Ascending aorta (tissue), 2 donors: ENCODE results near the gene SCG5. TPM values are rescaled to one million over a fixed set of nuclear protein-coding genes. Genes with fewer than 3 reads are reported as not detected.

Experiments
- DNase-seq, 2 donors: peaks; one replicate each; pipeline ENCODE4 v3.0.0-alpha.2; 2019; ENCODE audit warnings: low spot score in 2 of 2
- H3K27ac ChIP-seq, 2 donors: fragments of 200-600 bp; sonication (generic); one replicate each; pipeline ENCODE4 v1.5.1; 2016 to 2017; ENCODE audit warnings: mild to moderate bottlenecking in 1 of 2
- H3K27me3 ChIP-seq: fragments of 200-600 bp; sonication (generic); one replicate; pipeline ENCODE4 v1.5.1; 2017
- H3K36me3 ChIP-seq, 2 donors: fragments of 200-600 bp; sonication (generic); one replicate each; pipeline ENCODE4 v1.5.1; 2016
- H3K4me1 ChIP-seq, 2 donors: fragments of 200-600 bp; sonication (generic); one replicate each; pipeline ENCODE4 v1.5.1; 2016 to 2017; ENCODE audit warnings: mild to moderate bottlenecking in 1 of 2
- H3K4me3 ChIP-seq, 2 donors: fragments of 200-600 bp; sonication (generic); one replicate each; pipeline ENCODE4 v1.5.1; 2016 to 2017; ENCODE audit warnings: mild to moderate bottlenecking in 1 of 2
- H3K9me3 ChIP-seq, 2 donors: fragments of 200-600 bp; sonication (generic); one replicate each; pipeline ENCODE4 v1.5.1; 2016
- CTCF ChIP-seq, 3 experiments: fragments of 200-600 bp in 2 of 3; fragments of 450-650 bp in 1 of 3; sonication (generic) in 2 of 3; IDR thresholded peaks; one replicate each; pipeline ENCODE4 v1.5.1; 2016 to 2019; ENCODE audit warnings: antibody characterized with exemption in 3 of 3, mild to moderate bottlenecking in 1 of 3, moderate library complexity in 1 of 3
- intact Hi-C: fragments of 100-400 bp; cut with DNase I; formaldehyde crosslinking; loops from one replicate; pipeline ENCODE4 v1.15.1; 2023
- total RNA-seq: library from RNA; depleted of rRNA; stranded (reverse); fragments of >200 nt; gene quantifications from one replicate; pipeline ENCODE4 v1.1.0, GENCODE V29; 2016

SCG5 gene
- total RNA-seq, 1 donor from 2014 or later = not detected

- no peak for TF ChIP-seq CTCF (IDR thresholded peaks at IDR 0.05)
- Histone ChIP-seq H3K4me1 (no peaks in the 10 kb centered on the region), H3K9me3 (no peaks in the 10 kb centered on the region), H3K4me3 (no peak overlapping the region), H3K27me3 (no peaks in the 10 kb centered on the region), H3K27ac (no peak overlapping the region), H3K36me3 (no peaks in the 10 kb centered on the region)
- DNase-seq = no peak
- intact Hi-C loops = no loop called here
Measured at GRCh38 chr15:32636908-32637567, 4.5 kb upstream of the SCG5 start.

- no peak for DNase-seq
- H3K36me3 ChIP-seq = no peaks in the 10 kb centered on the region
- TF ChIP-seq CTCF (IDR thresholded peaks at IDR 0.05) = no peak
- H3K27me3 ChIP-seq = no peaks in the 10 kb centered on the region
- no peaks in the 10 kb centered on the region for H3K9me3 ChIP-seq
- no peak overlapping the region for H3K27ac ChIP-seq
- no peak overlapping the region for H3K4me3 ChIP-seq
- intact Hi-C loops = no loop called here
- H3K4me1 ChIP-seq = no peaks in the 10 kb centered on the region
Measured at GRCh38 chr15:32637704-32638103, 3.8 kb upstream of the SCG5 start.

- Histone ChIP-seq H3K4me1 (no peaks in the 10 kb centered on the region), H3K9me3 (no peaks in the 10 kb centered on the region), H3K36me3 (no peaks in the 10 kb centered on the region), H3K4me3 (no peak overlapping the region), H3K27me3 (no peaks in the 10 kb centered on the region), H3K27ac (no peak overlapping the region)
- TF ChIP-seq CTCF (IDR thresholded peaks at IDR 0.05) = no peak
- intact Hi-C loops = no loop called here
- DNase-seq = no peak
Measured at GRCh38 chr15:32642667-32643435, 1.3 kb downstream of the SCG5 start.

- no peaks in the 10 kb centered on the region for H3K27me3 ChIP-seq
- no peaks in the 10 kb centered on the region for H3K4me1 ChIP-seq
- H3K36me3 ChIP-seq = no peaks in the 10 kb centered on the region
- H3K9me3 ChIP-seq = no peaks in the 10 kb centered on the region
- intact Hi-C loops = no loop called here
- no peak for DNase-seq
- TF ChIP-seq CTCF (IDR thresholded peaks at IDR 0.05) = no peak
- H3K4me3 ChIP-seq = no peak overlapping the region
- no peak overlapping the region for H3K27ac ChIP-seq
Measured at GRCh38 chr15:32643907-32644445, 2.5 kb downstream of the SCG5 start.

- H3K4me3 ChIP-seq = no peak overlapping the region
- intact Hi-C loops = no loop called here
- no peaks in the 10 kb centered on the region for H3K9me3 ChIP-seq
- H3K36me3 ChIP-seq = no peaks in the 10 kb centered on the region
- no peak for TF ChIP-seq CTCF (IDR thresholded peaks at IDR 0.05)
- no peaks in the 10 kb centered on the region for H3K27me3 ChIP-seq
- DNase-seq = no peak
- no peak overlapping the region for H3K27ac ChIP-seq
- H3K4me1 ChIP-seq = no peaks in the 10 kb centered on the region
Measured at GRCh38 chr15:32646291-32646690, 4.8 kb downstream of the SCG5 start.
